A673 (cell line): ENCODE measurements around the gene SLC29A3. TPM values are rescaled to one million over a fixed set of nuclear protein-coding genes. Genes with fewer than 3 reads are reported as not detected.

Experiments
- BruUV-seq: library from RNA; stranded (reverse); fragments of 400-500 nt; replicated peaks from 2 replicates; lab custom pipeline; 2021; lab: Mats Ljungman, UMichigan
- CTCF ChIA-PET: fragments of 300-600 bp; sonication (Branson Sonifier 250); formaldehyde crosslinking; loops from one replicate; lab custom pipeline; 2022; ENCODE audit warnings: antibody characterized with exemption; lab: Charles Lee
- POLR2A ChIA-PET: fragments of 300-600 bp; sonication (Branson Sonifier 250); formaldehyde crosslinking; loops from one replicate; lab custom pipeline; 2022; ENCODE audit warnings: antibody characterized with exemption; ENCODE audit not compliant: low non-redundant PET; lab: Charles Lee
- DNase-seq: peaks from one replicate; pipeline ENCODE4 v3.0.0-alpha.2; 2015; ENCODE audit warnings: low spot score
- H3K27ac ChIP-seq: fragments of 200-600 bp; sonication (generic); 2 replicates; pipeline ENCODE4 v1.5.1; 2016; ENCODE audit warnings: mixed run types, low read depth, mild to moderate bottlenecking, mixed read lengths, antibody characterized with exemption, low read length; ENCODE audit not compliant: poor library complexity, severe bottlenecking
- H3K27me3 ChIP-seq: fragments of 200-600 bp; sonication (generic); replicated peaks from 2 replicates; pipeline ENCODE4 v1.6.1; 2017; ENCODE audit warnings: mixed run types, low read depth, mild to moderate bottlenecking, mixed read lengths, antibody characterized with exemption, low read length; ENCODE audit not compliant: insufficient read depth, poor library complexity
- H3K36me3 ChIP-seq: fragments of 200-600 bp; sonication (generic); 2 replicates; pipeline ENCODE4 v1.6.1; 2016; ENCODE audit warnings: mixed run types, mild to moderate bottlenecking, mixed read lengths, antibody characterized with exemption, low read length; ENCODE audit not compliant: insufficient read depth, poor library complexity, severe bottlenecking
- H3K4me1 ChIP-seq: fragments of 200-600 bp; sonication (generic); 2 replicates; pipeline ENCODE4 v1.6.1; 2017; ENCODE audit warnings: mixed run types, mild to moderate bottlenecking, mixed read lengths, antibody characterized with exemption, low read length; ENCODE audit not compliant: insufficient read depth, poor library complexity, severe bottlenecking
- H3K4me3 ChIP-seq: fragments of 200-600 bp; sonication (generic); 2 replicates; pipeline ENCODE4 v1.5.1; 2016; ENCODE audit warnings: low read depth, mixed run types, mild to moderate bottlenecking, mixed read lengths, low read length; ENCODE audit not compliant: poor library complexity, severe bottlenecking
- H3K9me3 ChIP-seq: fragments of 200-600 bp; sonication (generic); 2 replicates; pipeline ENCODE4 v1.6.1; 2016; ENCODE audit warnings: mixed run types, low read depth, mild to moderate bottlenecking, mixed read lengths, antibody characterized with exemption, low read length; ENCODE audit not compliant: poor library complexity, severe bottlenecking
- CTCF ChIP-seq: fragments of 300-800, 200-600 bp; sonication (generic); conservative IDR thresholded peaks from 2 replicates; pipeline ENCODE4 v1.5.1; 2017; ENCODE audit warnings: low read depth, mild to moderate bottlenecking, antibody characterized with exemption, low read length, moderate library complexity, mixed read lengths
- EZH2 ChIP-seq: fragments of 200-600 bp; sonication (generic); IDR thresholded peaks from 2 replicates; pipeline ENCODE4 v1.6.1; 2017; ENCODE audit warnings: borderline replicate concordance, low read depth, mild to moderate bottlenecking, mixed read lengths, antibody characterized with exemption, low read length; ENCODE audit not compliant: poor library complexity, severe bottlenecking
- intact Hi-C: fragments of 100-400 bp; cut with micrococcal nuclease; formaldehyde crosslinking; loops from one replicate; pipeline ENCODE4 v1.10.0; 2022; ENCODE audit not compliant: unreplicated experiment
- total RNA-seq: library from RNA; stranded (reverse); gene quantifications from 2 replicates; pipeline ENCODE4 v1.2.3, GENCODE V29; 2021

The SLC29A3 gene
- total RNA-seq, 1 experiment from 2014 or later: 6.1 TPM

GRCh38 chr10:71302874-71303568 lies 16.0 kb upstream of the SLC29A3 start:
- no peaks in the 10 kb centered on the region for H3K36me3 ChIP-seq
- no peak overlapping the region for H3K27ac ChIP-seq
- no TSS peak for BruUV-seq
- no peaks in the 10 kb centered on the region for H3K27me3 ChIP-seq
- DNase-seq: peak; percentile 80
- ChIA-PET POLR2A (no interaction called here), CTCF (no interaction called here)
- H3K4me1 ChIP-seq: no peaks in the 10 kb centered on the region
- intact Hi-C loops: no loop called here
- peak; percentile 69 for TF ChIP-seq CTCF
- no peak for TF ChIP-seq EZH2
- no peaks in the 10 kb centered on the region for H3K9me3 ChIP-seq
- no peak overlapping the region for H3K4me3 ChIP-seq

GRCh38 chr10:71303569-71303907 lies 15.5 kb upstream of the SLC29A3 start:
- no peaks in the 10 kb centered on the region for H3K36me3 ChIP-seq
- CTCF ChIA-PET: no interaction called here
- BruUV-seq: no TSS peak

GRCh38 chr10:71304914-71305313 lies 14.1 kb upstream of the SLC29A3 start:
- POLR2A ChIA-PET: no interaction called here
- Histone ChIP-seq H3K27me3 (no peaks in the 10 kb centered on the region), H3K9me3 (no peaks in the 10 kb centered on the region), H3K4me3 (no peak overlapping the region), H3K27ac (no peak overlapping the region), H3K36me3 (no peaks in the 10 kb centered on the region), H3K4me1 (no peaks in the 10 kb centered on the region)
- intact Hi-C loops: no loop called here
- DNase-seq: no peak
- no peak for TF ChIP-seq CTCF
- no peak for TF ChIP-seq EZH2
- CTCF ChIA-PET: no interaction called here
- BruUV-seq: no TSS peak

More at GRCh38 chr10:71303569-71303907, 15.5 kb upstream of the SLC29A3 start:
- H3K27me3 ChIP-seq: no peaks in the 10 kb centered on the region
- H3K9me3 ChIP-seq: no peaks in the 10 kb centered on the region
- H3K27ac ChIP-seq: no peak overlapping the region
- H3K4me3 ChIP-seq: no peak overlapping the region
- no peak for DNase-seq
- TF ChIP-seq EZH2 (no peak), CTCF (0 out of 2 replicates have a peak, but pooled peaks have one; percentile 2)
- POLR2A ChIA-PET: no interaction called here
- intact Hi-C loops: no loop called here
- H3K4me1 ChIP-seq: no peaks in the 10 kb centered on the region
